Esophagus squamous epithelium (tissue), 4 donors: ENCODE results near the gene MBLAC1.

Source experiments
- CTCF ChIP-seq, 6 experiments: fragments of 450-650 bp in 4 of 6; fragments of 200-600 bp in 2 of 6; sonication (generic) in 2 of 6; IDR thresholded peaks; one replicate each; pipeline ENCODE4 v1.5.1; 2016 to 2019; ENCODE audit warnings: antibody characterized with exemption in 6 of 6, mild to moderate bottlenecking in 4 of 6, moderate library complexity in 4 of 6
- POLR2A ChIP-seq, 4 donors: fragments of 450-650 bp; IDR thresholded peaks; one replicate each; pipeline ENCODE4 v1.6.1; 2017; ENCODE audit warnings: antibody characterized with exemption in 4 of 4, mild to moderate bottlenecking in 4 of 4, moderate library complexity in 3 of 4

GRCh38 chr7:100159099-100159623 is 32.4 kb downstream of the MBLAC1 start:
- TF ChIP-seq CTCF (IDR thresholded peaks at IDR 0.05): no peak
- TF ChIP-seq POLR2A (IDR thresholded peaks at IDR 0.05): no peak
